ENCODE measurements around the gene SYN1. TPM values are rescaled to one million over a fixed set of nuclear protein-coding genes. Genes with fewer than 3 reads are reported as not detected.
"Not testable (repeated sequence)": the region's sequence is repeated elsewhere in the genome, so short reads cannot be mapped to it uniquely, and the experiment has no call there.

Gene SYN1
- total RNA-seq, 1 donor from 2014 or later: 2.7 TPM

DNA sequence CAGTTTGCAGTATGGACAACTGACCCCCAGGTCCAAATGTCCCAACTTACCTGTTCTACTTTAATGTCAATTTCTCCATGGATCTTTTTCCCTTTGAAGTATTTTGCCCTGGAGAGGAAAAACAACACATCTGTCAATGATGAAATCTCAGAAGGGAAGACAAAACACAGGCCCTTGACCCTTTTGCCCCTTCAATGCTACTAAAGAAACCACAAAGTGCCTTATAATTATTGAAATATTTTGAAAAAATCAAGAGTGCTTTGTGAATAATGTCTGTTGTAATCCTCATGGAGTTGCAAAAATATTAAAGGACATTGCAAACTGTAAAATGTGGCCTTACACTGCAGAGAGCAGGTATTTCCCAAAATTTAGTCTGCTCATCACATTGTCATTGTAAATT lies 12.6 kb downstream of the SYN1 start:
- H3K27me3 ChIP-seq: no peaks in the 10 kb centered on the region
- DNase-seq (ENCODE audit: extremely low spot score in 2 of 2): no peak
- no peaks in the 10 kb centered on the region for H3K36me3 ChIP-seq
- no peaks in the 10 kb centered on the region for H3K4me1 ChIP-seq
- no peak overlapping the region for H3K27ac ChIP-seq
- intact Hi-C loops (cut with DNase I): no loop called here
- no peak overlapping the region for H3K4me3 ChIP-seq
- H3K9me3 ChIP-seq: no peaks in the 10 kb centered on the region
- no peak for TF ChIP-seq CTCF (IDR thresholded peaks at IDR 0.05)
- no peak for TF ChIP-seq POLR2A (IDR thresholded peaks at IDR 0.05)
- TF ChIP-seq POLR2AphosphoS5 (IDR thresholded peaks at IDR 0.05; ENCODE audit: insufficient read depth in 1 of 2, low read depth in 1 of 2): no peak

DNA sequence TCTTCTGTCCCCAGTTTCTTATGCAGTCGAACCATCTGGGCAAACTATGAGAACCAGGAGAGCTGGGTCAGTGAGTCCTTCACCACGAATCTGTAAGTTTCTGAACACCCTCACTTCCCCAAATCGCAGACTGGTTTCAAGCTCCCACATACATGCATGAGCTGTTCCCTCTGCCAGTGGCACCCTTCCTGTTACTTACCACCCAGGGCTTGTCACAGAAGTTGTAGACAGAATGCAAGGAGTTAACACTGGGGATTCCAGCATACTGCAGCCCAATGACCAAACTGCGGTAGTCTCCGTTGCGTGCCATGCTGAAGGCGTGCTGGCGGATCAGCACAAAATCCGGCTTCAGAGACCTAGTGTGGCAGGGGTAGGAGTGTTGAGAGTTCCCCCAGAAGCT lies 14.6 kb downstream of the SYN1 start:
- TF ChIP-seq CTCF (IDR thresholded peaks at IDR 0.05) (no peak), POLR2AphosphoS5 (IDR thresholded peaks at IDR 0.05; ENCODE audit: insufficient read depth in 1 of 2, low read depth in 1 of 2) (no peak), POLR2A (IDR thresholded peaks at IDR 0.05) (no peak)
- Histone ChIP-seq H3K36me3 (no peaks in the 10 kb centered on the region), H3K9me3 (no peaks in the 10 kb centered on the region), H3K4me3 (no peak overlapping the region), H3K27ac (no peak overlapping the region), H3K4me1 (no peaks in the 10 kb centered on the region), H3K27me3 (no peaks in the 10 kb centered on the region)
- intact Hi-C loops (cut with DNase I): no loop called here
- no peak for DNase-seq (ENCODE audit: extremely low spot score in 2 of 2)

GRCh38 chrX:47603125-47603524 lies 16.5 kb downstream of the SYN1 start:
- H3K4me3 ChIP-seq; H3K27ac ChIP-seq; H3K4me1 ChIP-seq; intact Hi-C loops (cut with DNase I); H3K9me3 ChIP-seq; H3K27me3 ChIP-seq; H3K36me3 ChIP-seq; DNase-seq (ENCODE audit: extremely low spot score in 2 of 2): not testable (repeated sequence)

DNA sequence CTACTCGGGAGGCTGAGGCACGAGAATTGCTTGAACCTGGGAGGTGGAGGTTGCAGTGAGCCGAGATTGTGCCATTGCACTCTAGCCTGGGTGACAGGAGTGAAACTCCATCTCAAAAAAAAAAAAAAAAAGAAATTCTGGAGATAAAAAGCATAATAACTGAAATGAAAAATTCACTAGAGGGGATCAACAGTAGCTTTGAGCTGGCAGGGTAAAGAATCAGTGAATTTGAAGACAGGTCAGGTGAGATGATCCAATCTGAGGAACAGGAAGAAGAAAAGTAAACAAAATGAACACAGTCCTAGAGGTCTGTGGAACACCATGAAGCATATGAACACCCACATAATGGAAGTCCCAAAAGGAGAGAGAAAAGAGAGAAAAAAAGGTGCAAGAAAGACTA lies 22.4 kb downstream of the SYN1 start:
- TF ChIP-seq CTCF (IDR thresholded peaks at IDR 0.05): no peak
- TF ChIP-seq POLR2A (IDR thresholded peaks at IDR 0.05): no peak
- TF ChIP-seq POLR2AphosphoS5 (IDR thresholded peaks at IDR 0.05; ENCODE audit: insufficient read depth in 1 of 2, low read depth in 1 of 2): no peak
- no peak for DNase-seq (ENCODE audit: extremely low spot score in 2 of 2)
- no peaks in the 10 kb centered on the region for H3K27me3 ChIP-seq
- no peak overlapping the region for H3K27ac ChIP-seq
- H3K4me1 ChIP-seq: no peaks in the 10 kb centered on the region
- no peaks in the 10 kb centered on the region for H3K36me3 ChIP-seq
- no peaks in the 10 kb centered on the region for H3K9me3 ChIP-seq
- no peak overlapping the region for H3K4me3 ChIP-seq
- intact Hi-C loops (cut with DNase I): no loop called here

GRCh38 chrX:47596256-47596655 lies 23.4 kb downstream of the SYN1 start:
- no peak for DNase-seq (ENCODE audit: extremely low spot score in 2 of 2)
- no peaks in the 10 kb centered on the region for H3K9me3 ChIP-seq
- intact Hi-C loops (cut with DNase I): no loop called here
- no peaks in the 10 kb centered on the region for H3K36me3 ChIP-seq
- no peaks in the 10 kb centered on the region for H3K27me3 ChIP-seq
- no peak overlapping the region for H3K4me3 ChIP-seq
- TF ChIP-seq POLR2AphosphoS5 (IDR thresholded peaks at IDR 0.05; ENCODE audit: insufficient read depth in 1 of 2, low read depth in 1 of 2): no peak
- no peaks in the 10 kb centered on the region for H3K4me1 ChIP-seq
- H3K27ac ChIP-seq: no peak overlapping the region

DNA sequence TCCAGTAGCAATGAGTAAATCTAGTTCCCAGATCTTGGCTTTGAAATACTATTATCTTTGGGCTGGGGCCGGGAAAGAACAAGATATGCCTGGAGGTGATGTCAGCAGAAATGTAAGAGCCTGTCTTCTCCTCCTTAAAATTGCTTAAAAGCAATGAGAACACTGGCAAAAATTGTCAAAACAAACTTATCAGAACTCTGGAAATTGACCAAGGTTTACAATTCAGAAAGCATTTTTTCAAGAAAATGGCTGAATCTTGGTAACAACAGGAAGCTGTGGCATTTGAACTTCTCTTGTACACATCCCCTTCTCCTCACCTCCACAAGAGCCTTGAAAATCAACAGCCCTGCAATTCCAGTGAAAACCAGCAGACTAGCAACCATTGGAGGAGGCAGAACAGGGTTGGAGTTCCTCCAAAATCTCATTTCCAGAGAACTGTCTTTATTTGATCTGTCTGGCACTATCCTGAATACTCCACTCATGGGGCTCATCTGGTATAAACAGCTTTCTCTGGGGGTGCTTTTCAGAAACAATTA lies 23.9 kb downstream of the SYN1 start:
- no peak overlapping the region for H3K4me3 ChIP-seq
- intact Hi-C loops (cut with DNase I): no loop called here
- TF ChIP-seq POLR2A (IDR thresholded peaks at IDR 0.05): no peak
- no peak for TF ChIP-seq POLR2AphosphoS5 (IDR thresholded peaks at IDR 0.05; ENCODE audit: insufficient read depth in 1 of 2, low read depth in 1 of 2)
- no peak for TF ChIP-seq CTCF (IDR thresholded peaks at IDR 0.05)
- H3K27me3 ChIP-seq: no peaks in the 10 kb centered on the region
- no peak overlapping the region for H3K27ac ChIP-seq
- H3K4me1 ChIP-seq: no peaks in the 10 kb centered on the region
- no peak for DNase-seq (ENCODE audit: extremely low spot score in 2 of 2)
- H3K9me3 ChIP-seq: no peaks in the 10 kb centered on the region
- H3K36me3 ChIP-seq: no peaks in the 10 kb centered on the region

Measured in vagina (tissue), 2 donors.